ENCODE data around the gene SLC17A5. TPM values are rescaled to one million over a fixed set of nuclear protein-coding genes. Genes with fewer than 3 reads are reported as not detected.

The SLC17A5 gene
- total RNA-seq, 2 experiments from 2014 or later, result 5.3 to 6.2 TPM

GRCh38 chr6:73639040-73639439 is 14.8 kb downstream of the SLC17A5 start:
- no peak for DNase-seq
- H3K9me3 Mint-ChIP-seq, result no peaks in the 10 kb centered on the region
- ChIA-PET POLR2A (interaction anchor here (0.6 kb wide), 1 partner anchor 96 kb away, joined by 5 read pairs; no protein-coding TSS in a partner anchor), CTCF (interaction anchor here (0.6 kb wide), 1 partner anchor 288 kb away, joined by 4 read pairs; no protein-coding TSS in a partner anchor)
- no peak overlapping the region for H3K4me3 ChIP-seq (ENCODE audit: low read length)
- H3K27ac Mint-ChIP-seq, result no peak overlapping the region
- intact Hi-C loops (cut with DNase I, micrococcal nuclease), result no loop called here
- no peak for ATAC-seq (ENCODE audit: poor library complexity)
- no peaks in the 10 kb centered on the region for H3K27me3 Mint-ChIP-seq
- peaks cover 69% of the 10 kb centered on the region for H3K36me3 ChIP-seq (ENCODE audit: insufficient read depth, low read length)
- no peaks in the 10 kb centered on the region for H3K9me3 ChIP-seq (ENCODE audit: control insufficient read depth in 1 of 2, insufficient read depth in 1 of 2, low read length in 2 of 2)
- no peaks in the 10 kb centered on the region for H3K27me3 ChIP-seq (ENCODE audit: control insufficient read depth in 1 of 2, insufficient read depth in 2 of 2, low read length in 2 of 2)
- no peaks in the 10 kb centered on the region for H3K4me1 Mint-ChIP-seq (ENCODE audit: low read depth)
- no peak overlapping the region for H3K27ac ChIP-seq (ENCODE audit: low read depth in 1 of 2, low read length in 2 of 2)
- H3K4me3 Mint-ChIP-seq, result no peak overlapping the region
- H3K36me3 Mint-ChIP-seq (ENCODE audit: low read depth), result peaks cover 72% of the 10 kb centered on the region
- TF ChIP-seq CTCF (IDR thresholded peaks at IDR 0.05), result no peak
- H3K4me1 ChIP-seq (ENCODE audit: insufficient read depth, low read length), result no peaks in the 10 kb centered on the region

GRCh38 chr6:73637404-73637803 is 16.4 kb downstream of the SLC17A5 start:
- intact Hi-C loops (cut with DNase I, micrococcal nuclease), result no loop called here
- Histone ChIP-seq H3K4me3 (ENCODE audit: low read length) (no peak overlapping the region), H3K9me3 (ENCODE audit: control insufficient read depth in 1 of 2, insufficient read depth in 1 of 2, low read length in 2 of 2) (no peaks in the 10 kb centered on the region), H3K36me3 (ENCODE audit: insufficient read depth, low read length) (peaks cover 75% of the 10 kb centered on the region), H3K27me3 (ENCODE audit: control insufficient read depth in 1 of 2, insufficient read depth in 2 of 2, low read length in 2 of 2) (no peaks in the 10 kb centered on the region), H3K4me1 (ENCODE audit: insufficient read depth, low read length) (no peaks in the 10 kb centered on the region), H3K27ac (ENCODE audit: low read depth in 1 of 2, low read length in 2 of 2) (no peak overlapping the region)
- Mint-ChIP-seq H3K27me3 (no peaks in the 10 kb centered on the region), H3K4me3 (no peak overlapping the region), H3K36me3 (ENCODE audit: low read depth) (peaks cover 73% of the 10 kb centered on the region), H3K27ac (no peak overlapping the region), H3K9me3 (no peaks in the 10 kb centered on the region), H3K4me1 (ENCODE audit: low read depth) (no peaks in the 10 kb centered on the region)
- POLR2A ChIA-PET, result interaction anchor here (1.0 kb wide), 1 partner anchor 16 kb away, joined by 3 read pairs; no protein-coding TSS in a partner anchor
- ATAC-seq (ENCODE audit: poor library complexity), result no peak
- CTCF ChIA-PET, result interaction anchor here (1.2 kb wide), 1 partner anchor 16 kb away, joined by 3 read pairs; no protein-coding TSS in a partner anchor
- no peak for DNase-seq
- TF ChIP-seq CTCF (IDR thresholded peaks at IDR 0.05), result no peak

- ChIA-PET CTCF (no interaction called here), POLR2A (no interaction called here)
- H3K36me3 Mint-ChIP-seq (ENCODE audit: low read depth), result peaks cover 69% of the 10 kb centered on the region
These were observed 17.7 kb downstream of the SLC17A5 start for GRCh38 chr6:73636048-73636447.

More at GRCh38 chr6:73636048-73636447, 17.7 kb downstream of the SLC17A5 start:
- no peak for TF ChIP-seq CTCF (IDR thresholded peaks at IDR 0.05)
- no peaks in the 10 kb centered on the region for H3K9me3 ChIP-seq (ENCODE audit: control insufficient read depth in 1 of 2, insufficient read depth in 1 of 2, low read length in 2 of 2)
- no peaks in the 10 kb centered on the region for H3K27me3 ChIP-seq (ENCODE audit: control insufficient read depth in 1 of 2, insufficient read depth in 2 of 2, low read length in 2 of 2)
- H3K36me3 ChIP-seq (ENCODE audit: insufficient read depth, low read length), result peaks cover 70% of the 10 kb centered on the region
- Mint-ChIP-seq H3K27me3 (no peaks in the 10 kb centered on the region), H3K4me1 (ENCODE audit: low read depth) (no peaks in the 10 kb centered on the region), H3K27ac (no peak overlapping the region), H3K4me3 (no peak overlapping the region), H3K9me3 (no peaks in the 10 kb centered on the region)
- no peaks in the 10 kb centered on the region for H3K4me1 ChIP-seq (ENCODE audit: insufficient read depth, low read length)
- DNase-seq (no peak), ATAC-seq (ENCODE audit: poor library complexity) (no peak)
- H3K4me3 ChIP-seq (ENCODE audit: low read length), result no peak overlapping the region
- intact Hi-C loops (cut with DNase I, micrococcal nuclease), result no loop called here
- no peak overlapping the region for H3K27ac ChIP-seq (ENCODE audit: low read depth in 1 of 2, low read length in 2 of 2)

Measured in CD4-positive, alpha-beta T cell (primary cell).